ENCODE results near the gene JADE1. TPM values are rescaled to one million over a fixed set of nuclear protein-coding genes. Genes with fewer than 3 reads are reported as not detected.

Gene JADE1
- 17.0 TPM for total RNA-seq
- 33.6 TPM for polyA plus RNA-seq

DNA sequence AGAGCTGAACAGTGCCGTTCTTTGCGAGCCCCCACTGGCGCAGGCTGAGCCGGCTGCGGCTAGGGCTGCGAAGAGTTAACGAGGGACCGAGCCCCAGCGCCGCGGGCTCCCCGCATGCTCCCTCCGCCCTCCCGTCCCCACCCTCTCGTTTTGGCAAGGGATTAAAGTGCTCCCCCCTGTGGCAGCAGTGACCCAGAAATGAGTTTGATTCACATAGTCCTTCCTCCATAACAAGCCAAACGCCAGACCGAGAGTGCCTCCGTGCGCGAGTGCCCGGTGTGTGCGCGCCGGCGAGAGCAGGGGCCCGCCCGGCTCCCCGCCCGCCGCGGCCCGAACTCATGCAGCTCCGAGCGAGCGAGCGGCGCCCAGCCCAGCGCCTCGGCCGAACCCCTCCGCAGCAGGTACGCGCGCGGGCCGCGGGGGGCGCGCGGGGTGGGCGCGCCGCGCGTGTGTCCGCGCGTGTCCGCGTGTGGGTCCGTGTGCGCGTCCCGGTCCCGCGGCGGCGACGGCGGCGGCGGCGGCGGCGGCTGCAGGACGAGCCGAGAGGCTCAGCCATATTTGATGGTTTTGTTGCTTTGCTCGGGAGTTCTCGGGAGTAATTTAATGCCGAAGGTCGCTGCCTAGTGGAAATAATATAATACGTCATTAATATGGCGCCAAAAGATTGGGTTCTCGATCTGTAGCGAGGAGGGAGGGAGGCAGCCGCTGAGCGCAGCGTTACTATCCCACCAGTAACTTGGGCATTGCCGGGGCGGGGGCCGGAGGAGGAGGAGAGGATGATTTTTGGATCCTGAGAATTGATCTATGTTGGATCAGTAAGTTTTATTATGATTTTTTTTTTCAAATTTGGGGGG is at the start of gene JADE1:
Gene JADE1, plus strand, starts transcription at position 224 of the 854 bp plus-strand sequence. CDS start 22,059 bp downstream, outside the sequence.
- peak; percentile 93 for DNase-seq (ENCODE audit: extremely low spot score)
- Histone ChIP-seq H3K4me3 (ENCODE audit: low read depth, low read length) (peak within 1 kb of the TSS; percentile 87), H3K36me3 (ENCODE audit: insufficient read depth) (no peaks in the 10 kb centered on the region), H3K4me1 (ENCODE audit: insufficient read depth) (no peaks in the 10 kb centered on the region), H3K27ac (ENCODE audit: low read depth) (peak within 1 kb of the TSS; percentile 95)
- under 1% methylated on average over 91 of the region's 91 CpGs for WGBS

DNA sequence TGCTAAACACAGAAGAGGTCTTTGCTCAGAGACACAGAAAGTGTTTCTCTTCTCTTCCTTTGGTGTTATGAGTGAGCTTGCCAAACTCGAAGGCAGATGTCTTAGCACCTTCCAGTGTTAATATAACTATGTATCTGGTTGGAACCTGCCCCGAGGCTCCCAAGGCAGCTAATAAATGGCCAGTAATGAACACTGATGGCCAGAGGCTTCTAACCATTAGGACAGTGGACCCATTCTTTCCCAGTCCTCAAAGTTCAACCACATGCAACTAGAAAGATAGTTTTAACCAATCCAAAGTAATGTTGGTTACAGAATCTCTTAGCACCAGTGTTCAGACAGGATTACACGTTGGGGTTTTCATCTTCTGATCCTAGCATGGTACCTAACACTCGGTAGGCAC is 42.7 kb upstream of the JADE1 start:
- no peak overlapping the region for H3K27ac ChIP-seq (ENCODE audit: low read depth)
- no peaks in the 10 kb centered on the region for H3K36me3 ChIP-seq (ENCODE audit: insufficient read depth)
- no peak for DNase-seq (ENCODE audit: extremely low spot score)
- no peak overlapping the region for H3K4me3 ChIP-seq (ENCODE audit: low read depth, low read length)
- WGBS = 70% methylated on average over 4 of the region's 4 CpGs
- H3K4me1 ChIP-seq (ENCODE audit: insufficient read depth) = no peaks in the 10 kb centered on the region

DNA sequence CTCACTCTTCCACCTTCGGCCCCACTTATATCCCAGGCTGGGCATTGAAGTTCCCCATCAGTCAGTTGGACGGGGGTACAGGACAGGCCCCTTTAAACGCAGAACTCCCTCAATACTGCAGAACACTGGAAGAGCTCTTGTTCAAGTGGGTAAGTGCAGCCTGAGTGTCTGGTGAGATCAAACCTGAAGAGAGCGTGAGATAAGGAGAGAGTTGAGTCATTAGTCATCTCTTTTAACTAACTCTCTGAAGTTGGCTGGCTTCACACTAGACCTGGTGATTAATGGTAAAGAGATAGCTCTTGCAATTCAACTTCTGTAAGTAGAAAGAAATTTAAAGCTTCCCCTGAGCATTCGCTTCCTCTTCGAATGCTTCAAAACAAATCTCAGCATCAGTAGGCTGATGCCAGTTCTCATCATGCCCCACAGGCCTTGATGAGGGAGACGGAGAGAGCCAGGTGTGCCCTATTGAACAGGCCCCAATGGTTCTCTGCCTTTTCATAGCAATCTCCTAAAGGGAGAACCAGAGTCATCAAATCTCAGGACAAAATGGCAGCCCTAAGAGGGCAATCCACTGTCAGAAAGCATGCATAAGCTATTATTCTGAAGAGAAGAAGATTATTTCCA is 41.0 kb upstream of the JADE1 start:
- 86% methylated on average over 7 of the region's 7 CpGs for WGBS
- Histone ChIP-seq H3K4me1 (ENCODE audit: insufficient read depth) (no peaks in the 10 kb centered on the region), H3K36me3 (ENCODE audit: insufficient read depth) (no peaks in the 10 kb centered on the region), H3K4me3 (ENCODE audit: low read depth, low read length) (no peak overlapping the region), H3K27ac (ENCODE audit: low read depth) (no peak overlapping the region)
- no peak for DNase-seq (ENCODE audit: extremely low spot score)

DNA sequence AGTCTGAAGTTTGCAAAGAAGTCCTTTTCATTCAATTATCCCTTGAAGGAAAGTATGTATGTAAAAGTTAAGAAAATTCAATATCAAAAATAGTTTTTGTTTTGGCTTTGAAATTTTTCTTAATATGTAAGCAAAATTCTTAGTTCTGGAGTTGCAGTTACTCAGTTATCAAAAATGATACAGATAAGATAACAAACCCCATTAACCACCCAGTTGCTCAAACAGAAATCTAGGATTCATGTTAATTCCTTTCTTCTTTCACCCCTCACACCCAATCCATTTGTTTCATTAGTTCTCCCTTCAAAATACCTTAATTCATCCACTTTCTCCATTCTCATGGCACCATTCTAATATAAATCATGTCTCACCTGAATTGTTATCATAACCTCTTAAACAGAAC is 40.5 kb upstream of the JADE1 start:
- Histone ChIP-seq H3K4me1 (ENCODE audit: insufficient read depth) (no peaks in the 10 kb centered on the region), H3K4me3 (ENCODE audit: low read depth, low read length) (no peak overlapping the region), H3K36me3 (ENCODE audit: insufficient read depth) (no peaks in the 10 kb centered on the region)

DNA sequence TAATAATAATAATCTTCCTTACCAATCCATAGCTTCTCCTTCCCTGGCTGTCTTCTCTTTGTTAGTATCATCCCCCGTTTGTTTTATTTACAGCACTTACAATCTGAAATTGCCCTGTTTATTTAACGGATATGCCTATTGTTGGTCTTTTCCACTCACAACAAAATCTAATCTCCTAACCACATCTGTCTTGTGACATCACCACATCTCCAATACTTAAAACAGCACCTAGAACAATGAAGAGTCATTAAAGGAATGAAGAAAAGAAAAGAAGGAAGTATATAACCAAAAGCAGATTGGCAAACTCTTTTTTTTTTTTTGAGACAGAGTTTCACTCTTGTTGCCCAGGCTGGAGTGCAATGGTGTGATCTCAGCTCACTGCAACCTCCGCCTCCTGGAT is 38.7 kb upstream of the JADE1 start:
- Histone ChIP-seq H3K27ac (ENCODE audit: low read depth) (no peak overlapping the region), H3K4me3 (ENCODE audit: low read depth, low read length) (no peak overlapping the region), H3K4me1 (ENCODE audit: insufficient read depth) (no peaks in the 10 kb centered on the region), H3K36me3 (ENCODE audit: insufficient read depth) (no peaks in the 10 kb centered on the region)
- WGBS = 76% methylated on average over 3 of the region's 3 CpGs
- DNase-seq (ENCODE audit: extremely low spot score) = no peak

More for the DNA sequence above, 40.5 kb upstream of the JADE1 start:
- H3K27ac ChIP-seq (ENCODE audit: low read depth) = no peak overlapping the region
- no peak for DNase-seq (ENCODE audit: extremely low spot score)

DNA sequence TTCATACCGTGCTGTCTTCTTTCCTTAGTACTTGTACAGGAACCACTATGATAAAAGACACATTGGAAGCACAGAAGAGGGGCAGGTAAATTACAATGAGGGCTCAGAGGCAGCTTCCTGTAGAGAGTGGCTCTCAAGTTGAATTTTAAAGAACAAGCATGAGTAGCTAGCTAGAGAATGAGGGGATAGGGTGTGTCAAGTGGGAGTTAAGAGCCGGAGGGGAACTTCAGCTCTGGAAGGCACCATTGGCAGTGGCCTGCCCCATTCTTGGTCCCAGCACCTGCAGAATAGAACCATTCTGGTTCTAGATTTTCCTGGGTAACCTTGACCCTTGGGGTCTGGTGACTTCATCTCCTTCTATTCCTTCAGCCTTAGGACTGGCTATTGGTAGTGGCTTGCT is 34.0 kb upstream of the JADE1 start:
- no peak overlapping the region for H3K27ac ChIP-seq (ENCODE audit: low read depth)
- DNase-seq (ENCODE audit: extremely low spot score) = no peak
- WGBS = 92% methylated on average over 2 of the region's 2 CpGs
- no peaks in the 10 kb centered on the region for H3K4me1 ChIP-seq (ENCODE audit: insufficient read depth)
- H3K4me3 ChIP-seq (ENCODE audit: low read depth, low read length) = no peak overlapping the region
- H3K36me3 ChIP-seq (ENCODE audit: insufficient read depth) = no peaks in the 10 kb centered on the region

DNA sequence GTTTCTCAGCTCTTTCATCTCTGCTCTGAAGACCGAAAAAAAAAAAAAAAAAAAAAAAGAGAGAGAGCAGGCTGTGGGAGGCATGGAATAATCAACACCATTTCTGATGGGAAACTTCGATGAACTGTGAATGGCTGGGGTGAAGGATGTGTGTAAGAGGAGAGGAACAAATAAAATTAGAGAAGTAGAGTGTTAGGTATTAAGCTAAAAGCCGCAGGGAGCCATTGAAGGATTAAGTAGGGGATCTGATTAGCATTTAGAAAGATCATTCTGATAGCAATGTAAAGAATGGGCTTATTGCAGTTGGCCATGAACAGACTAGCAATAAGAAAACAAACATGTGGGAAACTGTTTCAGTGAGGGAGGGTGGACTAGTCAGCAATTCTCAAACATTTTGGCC is 33.6 kb upstream of the JADE1 start:
- no peak for DNase-seq (ENCODE audit: extremely low spot score)
- no peak overlapping the region for H3K4me3 ChIP-seq (ENCODE audit: low read depth, low read length)
- no peaks in the 10 kb centered on the region for H3K36me3 ChIP-seq (ENCODE audit: insufficient read depth)
- H3K27ac ChIP-seq (ENCODE audit: low read depth) = no peak overlapping the region
- 55% methylated on average over 3 of the region's 3 CpGs for WGBS
- no peaks in the 10 kb centered on the region for H3K4me1 ChIP-seq (ENCODE audit: insufficient read depth)

DNA sequence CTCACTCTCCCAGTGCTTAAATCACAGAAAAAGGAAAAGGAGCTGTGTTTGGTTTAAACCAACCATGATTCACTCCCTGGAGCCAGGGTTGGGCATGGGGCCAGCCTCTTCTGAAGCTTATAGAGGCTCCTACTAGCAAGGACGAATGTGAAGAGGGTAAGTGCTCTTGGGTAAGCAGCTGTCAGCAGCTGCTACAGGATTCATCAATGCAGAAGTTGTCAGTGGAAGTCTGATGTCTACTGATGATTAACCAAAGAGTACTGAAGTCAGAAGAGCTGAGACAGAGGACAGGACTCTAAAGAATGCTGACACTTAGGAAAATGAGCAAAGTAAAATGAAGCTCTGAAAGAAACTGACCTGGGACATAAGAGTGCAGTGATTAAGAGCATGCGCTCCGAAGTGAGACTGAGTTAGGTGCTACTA is 32.7 kb upstream of the JADE1 start:
- 48% methylated on average over 3 of the region's 3 CpGs for WGBS
- DNase-seq (ENCODE audit: extremely low spot score) = no peak

DNA sequence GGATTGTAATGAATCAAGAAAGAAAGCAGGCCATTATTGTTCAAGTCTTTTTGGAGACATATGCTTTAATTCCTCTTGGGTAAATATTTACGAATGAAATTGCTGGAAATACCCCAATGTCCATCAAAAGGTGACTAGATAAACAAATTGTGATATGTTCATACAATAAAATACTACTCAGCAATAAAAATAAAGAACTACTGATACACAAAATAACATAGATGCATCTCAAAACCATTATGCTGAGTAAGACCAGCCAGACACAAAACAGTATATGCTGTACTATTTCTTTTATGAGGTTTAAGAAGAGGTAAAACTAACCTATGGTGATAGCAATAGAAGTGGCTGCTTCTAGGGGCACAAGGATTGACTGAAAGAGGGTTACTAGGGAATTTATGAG is 28.8 kb upstream of the JADE1 start:
- H3K4me3 ChIP-seq (ENCODE audit: low read depth, low read length) = no peak overlapping the region
- no peak for DNase-seq (ENCODE audit: extremely low spot score)
- H3K36me3 ChIP-seq (ENCODE audit: insufficient read depth) = no peaks in the 10 kb centered on the region
- no peaks in the 10 kb centered on the region for H3K4me1 ChIP-seq (ENCODE audit: insufficient read depth)
- WGBS = 71% methylated on average over 1 of the region's 1 CpG
- H3K27ac ChIP-seq (ENCODE audit: low read depth) = no peak overlapping the region

More for the DNA sequence above, 32.7 kb upstream of the JADE1 start:
- Histone ChIP-seq H3K4me1 (ENCODE audit: insufficient read depth) (no peaks in the 10 kb centered on the region), H3K36me3 (ENCODE audit: insufficient read depth) (no peaks in the 10 kb centered on the region), H3K4me3 (ENCODE audit: low read depth, low read length) (no peak overlapping the region), H3K27ac (ENCODE audit: low read depth) (no peak overlapping the region)

DNA sequence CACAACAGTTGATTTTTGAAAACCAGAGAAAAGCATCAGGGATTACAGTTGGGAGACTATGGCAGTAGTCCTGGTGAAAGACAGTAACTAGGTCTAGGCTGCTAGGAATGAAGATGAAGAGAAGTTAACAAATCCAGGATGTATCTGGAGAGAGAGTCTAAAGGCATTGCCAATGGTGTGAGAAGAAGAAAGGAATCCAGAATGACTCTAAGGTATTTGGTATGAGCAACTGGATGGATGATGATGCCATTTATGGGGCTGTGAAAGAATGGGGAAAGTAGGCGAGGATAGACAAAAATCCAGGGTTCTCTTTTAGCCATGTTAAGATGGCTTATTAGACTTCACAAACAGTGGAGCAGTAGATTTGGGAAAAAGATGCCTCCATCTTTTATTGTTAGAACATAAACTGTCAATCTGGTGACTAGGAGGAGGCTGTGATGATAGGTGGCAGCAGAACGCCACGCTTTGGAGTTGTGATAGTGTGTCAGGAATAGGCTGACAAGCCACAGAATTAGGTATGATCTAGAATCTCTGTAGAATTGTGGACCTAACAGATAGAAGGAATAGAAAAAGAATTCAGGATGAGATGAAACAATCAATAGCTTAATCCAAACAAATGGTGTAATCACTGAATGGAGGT is 27.3 kb upstream of the JADE1 start:
- Histone ChIP-seq H3K27ac (ENCODE audit: low read depth) (no peak overlapping the region), H3K4me3 (ENCODE audit: low read depth, low read length) (no peak overlapping the region), H3K4me1 (ENCODE audit: insufficient read depth) (no peaks in the 10 kb centered on the region), H3K36me3 (ENCODE audit: insufficient read depth) (no peaks in the 10 kb centered on the region)
- no peak for DNase-seq (ENCODE audit: extremely low spot score)
- 92% methylated on average over 3 of the region's 3 CpGs for WGBS

DNA sequence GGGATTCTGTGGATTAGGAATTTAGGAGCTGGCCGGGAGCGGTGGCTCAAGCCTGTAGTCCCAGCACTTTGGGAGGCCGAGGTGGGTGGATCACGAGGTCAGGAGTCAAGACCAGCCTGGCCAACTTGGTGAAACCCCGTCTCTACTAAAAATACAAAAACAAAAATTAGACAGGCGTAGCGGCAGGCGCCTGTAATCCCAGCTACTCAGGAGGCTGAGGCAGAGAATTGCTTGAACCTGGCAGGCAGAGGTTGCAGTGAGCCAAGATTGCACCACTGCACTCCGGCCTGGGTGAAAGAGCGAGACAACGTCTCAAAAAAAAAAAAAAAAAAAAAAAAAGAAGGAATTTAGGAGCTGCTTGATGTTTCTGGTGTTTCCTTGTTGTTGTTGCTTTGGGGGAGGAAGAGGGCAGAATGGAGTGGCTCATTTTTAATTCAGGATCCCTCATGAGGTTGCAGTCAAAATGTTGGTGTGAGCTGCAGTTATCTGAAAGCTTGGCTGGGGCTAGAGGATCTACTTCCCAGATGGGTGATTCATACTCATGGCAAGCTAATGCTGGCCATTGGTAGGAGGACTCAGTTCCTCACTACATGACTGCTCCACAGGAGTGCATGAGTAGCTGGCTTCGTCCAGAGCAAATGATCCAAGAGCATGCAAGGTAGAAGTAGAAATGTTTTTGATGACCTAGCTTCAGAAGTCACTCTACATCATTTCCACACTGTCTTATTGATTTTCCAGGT is 26.5 kb upstream of the JADE1 start:
- Histone ChIP-seq H3K4me1 (ENCODE audit: insufficient read depth) (no peaks in the 10 kb centered on the region), H3K36me3 (ENCODE audit: insufficient read depth) (no peaks in the 10 kb centered on the region), H3K27ac (ENCODE audit: low read depth) (no peak overlapping the region), H3K4me3 (ENCODE audit: low read depth, low read length) (no peak overlapping the region)
- WGBS = 74% methylated on average over 12 of the region's 12 CpGs
- no peak for DNase-seq (ENCODE audit: extremely low spot score)

DNA sequence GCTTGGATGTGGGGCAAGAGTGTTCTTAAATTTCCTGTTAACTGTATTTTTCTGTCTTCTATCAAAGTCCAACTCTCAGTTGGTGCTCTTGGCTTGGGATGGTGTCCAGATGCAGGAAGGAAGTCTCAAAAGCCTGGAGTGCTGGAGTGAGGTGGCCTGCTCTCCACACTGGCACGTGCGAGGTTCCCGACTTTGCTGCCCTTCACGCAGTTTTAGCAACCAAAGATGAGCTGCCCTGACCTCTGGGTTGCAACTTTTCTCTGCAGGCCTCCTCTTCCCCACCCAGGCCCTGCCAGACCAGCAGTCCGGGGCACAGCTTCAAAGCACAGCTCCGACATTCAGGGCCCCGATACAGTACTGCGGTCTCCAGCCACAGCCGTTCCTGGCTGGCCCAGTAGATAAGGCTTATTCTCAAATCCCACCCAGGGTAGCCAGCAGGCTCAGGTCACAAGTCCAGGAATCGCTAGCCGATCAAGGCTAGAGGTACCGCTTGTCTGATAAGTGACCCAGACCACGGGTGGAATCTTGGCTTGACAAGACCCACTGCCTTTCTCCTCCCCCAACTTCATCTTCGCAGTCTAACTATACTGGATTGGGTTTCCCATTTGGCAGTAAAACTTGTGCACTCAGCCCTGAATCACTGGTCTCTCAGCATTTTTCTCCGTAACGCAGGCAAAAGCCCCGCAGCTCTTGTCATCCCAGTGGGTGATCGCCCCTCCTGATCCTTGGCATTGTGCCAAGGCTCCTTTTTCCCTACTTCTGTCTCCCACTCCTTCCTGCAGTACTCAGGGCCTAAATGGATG is 21.8 kb upstream of the JADE1 start:
- Histone ChIP-seq H3K4me1 (ENCODE audit: insufficient read depth) (no peaks in the 10 kb centered on the region), H3K4me3 (ENCODE audit: low read depth, low read length) (no peak overlapping the region), H3K27ac (ENCODE audit: low read depth) (no peak overlapping the region), H3K36me3 (ENCODE audit: insufficient read depth) (no peaks in the 10 kb centered on the region)
- DNase-seq (ENCODE audit: extremely low spot score) = no peak
- 74% methylated on average over 18 of the region's 18 CpGs for WGBS

Data from urinary bladder (tissue), 4 donors.